NT2/D1 (cell line): ENCODE data around the gene PEX1.
"Not testable (repeated sequence)": the region's sequence is repeated elsewhere in the genome, so short reads cannot be mapped to it uniquely, and the experiment has no call there.

Experiments
- DNase-seq: peaks from one replicate; pipeline ENCODE4 v3.0.0-alpha.2; 2011; ENCODE audit warnings: low read depth, low spot score
- H3K27me3 ChIP-seq: 2 replicates; pipeline ENCODE4 v1.6.0; 2011; ENCODE audit warnings: mild to moderate bottlenecking; ENCODE audit not compliant: insufficient read length, insufficient read depth
- H3K36me3 ChIP-seq: 2 replicates; pipeline ENCODE4 v1.6.1; 2011; ENCODE audit warnings: mild to moderate bottlenecking, low read length, mixed read lengths; ENCODE audit not compliant: insufficient read depth, insufficient read length
- H3K4me1 ChIP-seq: 2 replicates; pipeline ENCODE4 v1.5.1; 2011; ENCODE audit not compliant: insufficient read depth, insufficient read length
- H3K4me3 ChIP-seq: 2 replicates; pipeline ENCODE4 v1.5.1; 2011; ENCODE audit warnings: low read depth; ENCODE audit not compliant: insufficient read length
- H3K9ac ChIP-seq: 2 replicates; pipeline ENCODE4 v1.6.0; 2011; ENCODE audit warnings: low read depth; ENCODE audit not compliant: insufficient read length
- H3K9me3 ChIP-seq: 2 replicates; pipeline ENCODE4 v1.5.1; 2011; ENCODE audit warnings: mild to moderate bottlenecking, low read length; ENCODE audit not compliant: insufficient read depth
- SUZ12 ChIP-seq: IDR thresholded peaks from 2 replicates; pipeline ENCODE4 v1.6.1; 2011; ENCODE audit not compliant: insufficient read length, insufficient read depth; ENCODE audit errors: extremely low read depth
- YY1 ChIP-seq: IDR thresholded peaks from 2 replicates; pipeline ENCODE4 v1.6.1; 2011; ENCODE audit not compliant: insufficient read length, insufficient read depth
- ZNF274 ChIP-seq: IDR thresholded peaks from 2 replicates; pipeline ENCODE4 v1.6.1; 2011; ENCODE audit warnings: mild to moderate bottlenecking, low read depth, low read length

PEX1 gene

DNA sequence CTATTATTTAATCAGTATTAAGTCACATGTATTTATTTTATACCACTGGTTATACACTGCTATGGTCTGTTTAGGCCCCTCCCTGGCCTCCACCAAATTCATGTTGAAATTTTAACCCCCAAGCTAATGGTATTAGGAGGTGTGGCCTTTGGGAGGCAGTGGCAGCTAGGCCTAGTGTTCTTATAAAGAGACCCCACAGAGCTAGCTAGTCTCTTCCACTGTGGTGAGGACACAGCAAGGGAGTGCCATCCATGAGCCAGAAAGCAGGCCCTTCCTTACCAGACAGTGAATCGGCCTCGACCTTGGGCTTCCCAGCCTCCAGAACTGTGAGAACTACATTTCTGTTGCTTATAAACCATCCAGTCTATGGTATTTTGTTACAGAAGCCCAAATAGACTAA, 28.9 kb upstream of the PEX1 start:
- Histone ChIP-seq H3K27me3 (no peaks in the 10 kb centered on the region), H3K9ac (no peak overlapping the region), H3K4me1 (no peaks in the 10 kb centered on the region), H3K9me3 (no peaks in the 10 kb centered on the region), H3K4me3 (no peak overlapping the region), H3K36me3 (peaks cover 18% of the 10 kb centered on the region)
- no peak for TF ChIP-seq SUZ12
- no peak for TF ChIP-seq YY1
- DNase-seq = no peak

DNA sequence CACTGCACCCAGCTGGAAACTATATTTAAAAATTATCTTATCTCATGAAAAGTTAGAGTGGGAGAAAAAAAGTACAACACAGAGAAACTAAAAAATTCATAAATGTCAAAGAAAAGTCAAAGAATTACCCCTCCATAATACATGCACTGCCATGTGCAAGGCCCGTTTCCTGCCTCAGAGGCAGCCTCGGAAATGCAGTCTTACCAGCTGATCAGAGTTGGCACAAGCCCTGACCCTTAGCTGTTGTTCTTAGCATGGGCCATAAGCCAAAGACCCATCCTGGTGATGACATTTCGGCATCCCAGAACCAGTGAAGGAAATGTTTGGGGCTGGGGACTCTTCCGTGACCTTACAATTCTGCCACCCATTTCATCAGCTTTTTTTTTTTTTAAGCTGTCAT, 21.9 kb upstream of the PEX1 start:
- no peaks in the 10 kb centered on the region for H3K9me3 ChIP-seq
- H3K36me3 ChIP-seq = no peaks in the 10 kb centered on the region
- H3K4me1 ChIP-seq = no peaks in the 10 kb centered on the region
- TF ChIP-seq ZNF274 = no peak
- TF ChIP-seq YY1 = no peak
- no peak for TF ChIP-seq SUZ12
- no peak overlapping the region for H3K9ac ChIP-seq
- no peak for DNase-seq
- H3K4me3 ChIP-seq = no peak overlapping the region
- no peaks in the 10 kb centered on the region for H3K27me3 ChIP-seq

- no peak overlapping the region for H3K9ac ChIP-seq
- no peak overlapping the region for H3K4me3 ChIP-seq
- no peak for TF ChIP-seq SUZ12
- no peak for TF ChIP-seq YY1
- TF ChIP-seq ZNF274 = no peak
- no peak for DNase-seq
- H3K36me3 ChIP-seq = no peaks in the 10 kb centered on the region
- H3K27me3 ChIP-seq = no peaks in the 10 kb centered on the region
- H3K9me3 ChIP-seq = no peaks in the 10 kb centered on the region
- no peaks in the 10 kb centered on the region for H3K4me1 ChIP-seq
Observed at GRCh38 chr7:92547579-92547978, 19.3 kb upstream of the PEX1 start.

GRCh38 chr7:92546856-92547497, 18.7 kb upstream of the PEX1 start:
- no peaks in the 10 kb centered on the region for H3K9me3 ChIP-seq
- TF ChIP-seq SUZ12 = no peak
- TF ChIP-seq ZNF274 = no peak
- TF ChIP-seq YY1 = no peak
- H3K4me1 ChIP-seq = no peaks in the 10 kb centered on the region
- H3K4me3 ChIP-seq = no peak overlapping the region
- no peaks in the 10 kb centered on the region for H3K27me3 ChIP-seq
- no peak for DNase-seq
- no peaks in the 10 kb centered on the region for H3K36me3 ChIP-seq
- H3K9ac ChIP-seq = no peak overlapping the region

- H3K27me3 ChIP-seq, H3K9ac ChIP-seq, H3K9me3 ChIP-seq, H3K4me1 ChIP-seq, H3K36me3 ChIP-seq, H3K4me3 ChIP-seq, DNase-seq: not testable (repeated sequence)
Observed at GRCh38 chr7:92545116-92545515, 16.8 kb upstream of the PEX1 start.

DNA sequence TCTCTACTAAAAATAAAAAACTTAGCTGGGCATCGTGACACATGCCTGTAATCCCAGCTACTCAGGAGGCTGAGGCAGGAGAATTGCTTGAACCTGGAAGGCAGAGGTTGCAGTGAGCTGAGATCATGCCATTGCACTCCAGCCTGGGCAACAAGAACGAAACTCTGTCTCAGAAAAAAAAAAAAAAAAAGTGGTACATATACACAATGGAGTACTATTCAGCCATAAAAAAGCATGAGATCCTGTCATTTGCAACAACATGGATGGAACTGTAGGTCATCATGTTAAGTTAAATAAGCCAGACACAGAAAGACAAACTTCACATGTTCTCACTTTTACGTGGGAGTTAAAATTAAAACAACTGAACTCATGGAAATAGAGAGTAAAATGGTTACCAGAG, 15.2 kb upstream of the PEX1 start:
- H3K4me3 ChIP-seq, H3K4me1 ChIP-seq, H3K36me3 ChIP-seq, H3K27me3 ChIP-seq, H3K9me3 ChIP-seq, DNase-seq, H3K9ac ChIP-seq: not testable (repeated sequence)

GRCh38 chr7:92534572-92534971, 6.3 kb upstream of the PEX1 start:
- no peaks in the 10 kb centered on the region for H3K27me3 ChIP-seq
- no peak for TF ChIP-seq YY1
- no peak for TF ChIP-seq SUZ12
- TF ChIP-seq ZNF274 = no peak
- no peak overlapping the region for H3K9ac ChIP-seq
- H3K9me3 ChIP-seq = no peaks in the 10 kb centered on the region
- DNase-seq = no peak
- no peaks in the 10 kb centered on the region for H3K4me1 ChIP-seq
- peaks cover 78% of the 10 kb centered on the region for H3K36me3 ChIP-seq
- no peak overlapping the region for H3K4me3 ChIP-seq

GRCh38 chr7:92528958-92529264, 591 bp upstream of the PEX1 start:
- no peak for TF ChIP-seq YY1

More at GRCh38 chr7:92528958-92529264, 591 bp upstream of the PEX1 start:
- peak overlapping the region; percentile 72 for H3K9ac ChIP-seq
- no peaks in the 10 kb centered on the region for H3K9me3 ChIP-seq
- H3K4me1 ChIP-seq = no peaks in the 10 kb centered on the region
- no peaks in the 10 kb centered on the region for H3K27me3 ChIP-seq
- peaks cover 29% of the 10 kb centered on the region for H3K36me3 ChIP-seq
- DNase-seq = no peak
- H3K4me3 ChIP-seq = peak overlapping the region; percentile 78
